ENCODE results near the gene UBTD1.
"Not testable (repeated sequence)": the region's sequence is repeated elsewhere in the genome, so short reads cannot be mapped to it uniquely, and the experiment has no call there.

Gene UBTD1

GRCh38 chr10:97538839-97539238 lies 40.1 kb downstream of the UBTD1 start:
- DNase-seq (ENCODE audit: low read depth in 2 of 2) = no peak

- DNase-seq (ENCODE audit: low read depth in 2 of 2) = no peak
These were observed 40.9 kb downstream of the UBTD1 start for GRCh38 chr10:97539523-97540200.

DNA sequence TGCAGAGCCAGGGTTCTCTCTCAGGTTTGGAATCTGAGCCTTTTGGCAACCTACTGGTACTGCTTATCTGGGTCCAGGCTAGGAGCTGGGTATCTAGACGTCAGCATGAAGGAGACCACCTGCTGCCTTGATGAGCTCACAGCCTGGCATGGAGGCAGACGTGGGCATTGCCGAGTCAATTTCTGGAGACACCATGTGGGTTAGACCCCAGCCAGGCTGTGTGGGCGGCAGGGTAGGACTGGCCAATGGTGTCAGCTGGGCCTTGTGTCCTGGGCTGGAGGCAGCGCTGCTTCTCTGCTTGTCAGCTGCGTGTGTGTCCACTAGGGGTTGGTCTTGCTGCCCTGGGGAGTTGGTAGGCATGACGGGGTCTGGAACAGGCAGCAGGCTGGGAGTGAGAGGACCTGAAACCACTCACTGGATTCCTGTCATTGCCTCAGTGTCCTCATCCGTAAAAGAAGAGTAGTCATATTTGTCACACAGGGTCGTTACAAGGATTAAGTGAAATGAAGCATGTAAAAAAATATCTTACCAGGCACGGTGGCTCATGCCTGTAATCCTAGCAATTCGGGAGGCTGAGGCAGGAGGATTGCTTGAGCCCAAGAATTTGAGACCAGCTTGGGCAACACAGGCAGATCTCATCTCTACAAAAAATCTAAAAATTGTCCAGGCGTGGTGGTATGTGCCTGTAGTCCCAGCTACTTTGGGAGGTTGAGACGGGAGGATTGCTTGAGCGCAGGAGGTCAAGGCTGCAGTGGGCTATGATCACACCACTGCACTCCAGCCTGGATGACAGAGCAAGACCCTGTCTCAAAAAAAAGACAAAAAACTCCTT lies 42.2 kb downstream of the UBTD1 start:
- DNase-seq (ENCODE audit: low read depth in 2 of 2) = no peak

- peak; percentile 9 to 32 for DNase-seq (ENCODE audit: low read depth in 2 of 2)
These were observed 43.7 kb downstream of the UBTD1 start for GRCh38 chr10:97542169-97543024.

DNA sequence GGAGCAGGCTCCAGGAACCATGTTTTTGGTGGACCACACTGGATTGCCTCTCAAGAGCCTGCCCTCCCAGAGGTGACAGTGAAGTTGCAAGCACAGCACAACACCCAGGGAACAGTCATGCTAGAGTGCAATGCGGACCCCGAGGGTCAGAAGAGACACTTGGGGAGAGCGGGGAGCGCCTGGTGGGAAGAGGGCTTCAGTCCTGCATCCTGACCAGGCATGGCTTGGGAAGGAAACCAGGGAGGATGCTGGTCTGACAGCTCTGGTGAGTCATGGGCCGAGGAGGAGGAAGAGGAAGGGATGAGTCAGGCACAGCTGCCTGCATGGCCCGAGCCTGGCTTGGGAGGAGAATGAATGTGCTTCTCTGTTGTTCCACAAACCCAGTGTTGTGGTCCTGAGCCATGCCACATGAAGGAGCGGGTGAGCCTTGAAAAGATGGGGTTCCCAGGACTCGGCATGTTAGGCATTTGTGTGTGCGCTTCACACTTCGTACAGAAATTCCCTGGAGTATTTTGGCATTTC lies 44.4 kb downstream of the UBTD1 start:
- peak; percentile 50 to 60 for DNase-seq (ENCODE audit: low read depth in 2 of 2)

GRCh38 chr10:97546456-97547270 lies 47.9 kb downstream of the UBTD1 start:
- no peak for DNase-seq (ENCODE audit: low read depth in 2 of 2)

GRCh38 chr10:97547271-97547600 lies 48.5 kb downstream of the UBTD1 start:
- DNase-seq (ENCODE audit: low read depth in 2 of 2) = no peak

DNA sequence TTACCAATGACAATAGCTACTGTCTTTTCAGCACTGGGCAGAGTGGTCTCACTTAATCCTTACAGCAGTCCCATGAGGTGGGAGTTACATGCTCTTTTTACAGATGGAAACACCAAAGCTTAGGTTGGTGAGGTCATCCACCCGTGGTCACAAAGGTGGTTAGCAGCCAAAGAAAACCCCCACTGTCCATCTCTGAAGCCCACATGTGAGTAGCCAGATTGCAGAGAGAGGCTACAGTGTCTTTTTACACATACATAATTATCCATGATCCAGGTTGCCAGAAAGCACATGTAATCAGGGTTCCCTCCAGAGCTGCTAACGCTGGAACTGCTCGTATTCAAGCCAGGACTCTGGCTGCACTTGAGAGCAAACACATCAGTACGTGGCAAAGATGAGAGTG lies 49.2 kb downstream of the UBTD1 start:
- no peak for DNase-seq (ENCODE audit: low read depth in 2 of 2)

- DNase-seq (ENCODE audit: low read depth in 2 of 2) = no peak
These were observed 50.2 kb downstream of the UBTD1 start for GRCh38 chr10:97548828-97549455.

DNA sequence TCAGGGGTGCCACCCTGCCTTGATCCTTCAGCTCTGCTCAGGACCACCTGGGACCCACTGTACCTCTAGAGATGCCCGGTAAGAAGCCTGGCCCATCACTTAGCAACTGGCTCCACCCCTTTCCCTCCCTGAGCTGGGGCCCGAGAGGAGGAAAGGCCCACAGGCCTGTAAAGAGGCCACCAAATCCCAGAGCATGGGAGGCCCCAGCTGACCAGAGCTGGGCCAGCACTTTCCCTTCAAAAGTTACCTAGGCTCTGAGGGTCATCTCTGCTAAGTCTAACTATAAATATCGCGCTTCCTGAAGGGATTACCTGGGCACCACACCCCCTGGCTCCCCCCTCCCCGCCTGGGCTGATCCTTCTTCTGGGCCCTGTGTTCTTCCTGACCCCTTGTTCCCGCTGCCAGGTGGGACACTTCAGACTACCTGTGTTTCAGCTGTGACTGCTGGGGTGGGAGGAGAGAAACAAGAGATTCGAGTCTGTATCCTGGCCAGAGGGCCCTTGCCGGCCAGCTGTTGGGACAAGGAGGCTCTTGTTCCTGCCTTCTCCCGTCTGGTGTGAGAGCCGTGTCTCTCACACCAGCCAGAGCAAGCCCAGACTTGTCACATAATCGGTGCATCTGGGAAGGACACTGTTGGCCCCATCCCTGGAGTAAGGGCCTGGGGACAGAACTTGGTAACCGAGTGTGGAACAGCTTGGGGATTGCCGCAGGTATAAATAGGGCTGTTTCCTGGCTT lies 51.0 kb downstream of the UBTD1 start:
- DNase-seq (ENCODE audit: low read depth in 2 of 2) = no peak

DNA sequence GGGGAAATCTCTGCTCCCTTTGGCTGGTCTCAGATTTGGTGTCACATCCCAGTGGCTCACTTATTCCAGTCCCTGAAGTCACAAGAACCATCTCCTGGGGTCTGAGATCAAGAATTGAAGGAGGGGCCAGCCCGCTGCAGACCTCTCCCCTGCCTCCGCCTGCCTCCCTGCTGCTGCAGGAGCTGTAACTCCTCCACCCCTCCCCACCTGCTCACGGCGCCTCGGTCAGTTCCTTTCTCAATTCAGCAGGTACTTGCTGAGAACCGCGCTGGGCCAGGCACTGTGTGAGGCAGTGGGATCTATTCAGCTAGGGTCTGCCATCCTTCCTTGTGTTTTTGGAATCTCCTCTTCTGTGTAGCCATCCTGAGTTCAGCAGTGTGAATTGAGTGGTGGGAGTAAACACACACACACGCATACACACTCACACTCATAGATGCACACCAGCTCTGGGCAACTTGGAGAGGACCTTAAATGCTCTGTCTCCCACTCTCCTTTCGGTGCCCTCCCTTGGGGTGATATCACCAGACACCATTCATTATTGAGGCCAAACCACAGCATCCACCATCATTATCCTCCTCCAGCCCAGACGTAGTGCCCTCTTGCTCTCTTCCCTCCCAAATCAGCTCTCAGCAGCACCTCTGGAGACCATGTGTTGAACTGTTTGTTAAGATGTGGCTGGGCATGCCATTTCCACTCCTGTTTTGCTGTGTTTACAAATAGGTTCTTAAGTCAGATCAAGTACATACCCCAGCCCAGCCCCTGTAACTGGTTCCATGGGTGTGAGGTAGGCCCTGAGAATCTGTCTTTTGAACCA lies 51.8 kb downstream of the UBTD1 start:
- DNase-seq (ENCODE audit: low read depth in 2 of 2) = no peak

- no peak for DNase-seq (ENCODE audit: low read depth in 2 of 2)
These were observed 52.5 kb downstream of the UBTD1 start for GRCh38 chr10:97551271-97551670.

DNA sequence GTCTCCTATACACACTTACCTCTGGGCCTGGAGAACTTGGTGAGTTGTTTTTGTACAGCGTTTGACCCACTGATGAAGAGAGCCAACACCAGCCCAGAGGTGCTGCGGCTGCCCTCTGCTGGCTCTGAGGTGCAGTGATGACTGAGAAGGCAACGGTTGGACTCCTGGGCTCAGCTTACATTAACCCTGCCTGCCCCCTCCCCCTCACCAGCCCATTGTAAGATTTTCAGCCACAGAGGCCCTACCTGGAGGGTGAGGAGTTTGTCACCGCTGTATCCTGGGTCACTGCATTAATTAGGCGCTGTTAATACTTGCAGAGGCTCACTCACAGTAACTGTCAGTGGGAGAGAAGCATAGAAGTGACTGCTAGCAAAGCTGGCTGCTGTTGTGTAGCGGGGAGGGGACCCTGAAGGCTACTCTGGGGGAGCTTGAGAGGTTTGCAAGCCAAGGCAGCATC lies 54.9 kb downstream of the UBTD1 start:
- peak; percentile 24 to 51 for DNase-seq (ENCODE audit: low read depth in 2 of 2)

- DNase-seq (ENCODE audit: low read depth in 2 of 2) = not testable (repeated sequence)
These were observed 55.6 kb downstream of the UBTD1 start for GRCh38 chr10:97554336-97554735.

- not testable (repeated sequence) for DNase-seq (ENCODE audit: low read depth in 2 of 2)
These were observed 56.8 kb downstream of the UBTD1 start for GRCh38 chr10:97555541-97555940.

GRCh38 chr10:97560731-97561381 lies 62.1 kb downstream of the UBTD1 start:
- DNase-seq (ENCODE audit: low read depth in 2 of 2) = not testable (repeated sequence)

- DNase-seq (ENCODE audit: low read depth in 2 of 2) = not testable (repeated sequence)
These were observed 62.8 kb downstream of the UBTD1 start for GRCh38 chr10:97561386-97562077.

DNA sequence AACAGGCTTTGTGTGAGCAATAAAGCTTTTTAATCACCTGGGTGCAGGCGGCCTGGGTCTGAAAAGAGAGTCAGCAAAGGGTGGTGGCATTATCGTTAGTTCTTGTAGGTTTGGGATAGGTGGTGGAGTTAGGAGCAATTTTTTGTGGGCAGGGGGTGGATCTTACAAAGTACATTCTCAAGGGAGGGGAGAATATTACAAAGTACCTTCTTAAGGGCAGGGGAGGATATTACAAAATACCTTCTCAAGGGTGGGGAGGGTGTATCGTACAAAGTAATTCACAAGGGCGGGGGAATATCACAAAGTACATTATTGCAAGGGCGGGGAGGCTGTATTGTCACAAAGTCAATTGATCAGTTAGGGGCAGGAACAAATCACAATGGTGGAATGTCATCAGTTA lies 63.6 kb downstream of the UBTD1 start:
- not testable (repeated sequence) for DNase-seq (ENCODE audit: low read depth in 2 of 2)

All from stimulated activated CD4-positive, alpha-beta T cell treated with anti-CD3 and anti-CD28 coated beads, Interleukin-15, amount 100 ng/mL, for 48 hours (primary cell).